GM19351 (cell line): ENCODE measurements around the gene ASB16.

Experiments
- ATAC-seq: cut with Tn5 transposase; IDR thresholded peaks from one replicate; pipeline ENCODE4 v1.9.1; 2021; ENCODE audit warnings: mild to moderate bottlenecking, moderate library complexity; ENCODE audit not compliant: unreplicated experiment

ASB16 gene

GRCh38 chr17:44207743-44208142 lies 37.2 kb downstream of the ASB16 start:
- ATAC-seq = no peak

- ATAC-seq = no peak
Observed at GRCh38 chr17:44209786-44210341, 39.4 kb downstream of the ASB16 start.

- peak; percentile 77 for ATAC-seq
Observed at GRCh38 chr17:44210342-44211192, 40.1 kb downstream of the ASB16 start.

GRCh38 chr17:44211281-44212265 lies 41.1 kb downstream of the ASB16 start:
- ATAC-seq = no peak

- no peak for ATAC-seq
Observed at GRCh38 chr17:44212507-44213402, 42.3 kb downstream of the ASB16 start.

GRCh38 chr17:44213403-44214229 lies 43.1 kb downstream of the ASB16 start:
- no peak for ATAC-seq

GRCh38 chr17:44214230-44214494 lies 43.7 kb downstream of the ASB16 start:
- ATAC-seq = no peak

- ATAC-seq = no peak
Observed at GRCh38 chr17:44214896-44215295, 44.4 kb downstream of the ASB16 start.

- ATAC-seq = no peak
Observed at GRCh38 chr17:44216173-44216572, 45.7 kb downstream of the ASB16 start.

- no peak for ATAC-seq
Observed at GRCh38 chr17:44216694-44217093, 46.2 kb downstream of the ASB16 start.

GRCh38 chr17:44217738-44218343 lies 47.3 kb downstream of the ASB16 start:
- no peak for ATAC-seq

- peak; percentile 23 for ATAC-seq
Observed at GRCh38 chr17:44218344-44219107, 48.0 kb downstream of the ASB16 start.

GRCh38 chr17:44219108-44219615 lies 48.7 kb downstream of the ASB16 start:
- ATAC-seq = peak; percentile 41

GRCh38 chr17:44219616-44220212 lies 49.2 kb downstream of the ASB16 start, which contains the start of gene UBTF:
TSS of gene UBTF (minus strand) at chr17:44219675. CDS start at chr17:44218229, 1,446 bp downstream.
- peak; percentile 0 for ATAC-seq

GRCh38 chr17:44220213-44221083 lies 49.9 kb downstream of the ASB16 start:
- ATAC-seq = no peak

GRCh38 chr17:44221084-44221861 lies 50.8 kb downstream of the ASB16 start:
- ATAC-seq = no peak
